NCI-H526 treated with DMSO at 0.1 percent for 48 hours (cell line): Measurements from ENCODE around the gene PPP4R4.
"Not testable (repeated sequence)": the region's sequence is repeated elsewhere in the genome, so short reads cannot be mapped to it uniquely, and the experiment has no call there.

Experiments
- DNase-seq: peaks from one replicate; lab custom pipeline; 2025; lab: John Stamatoyannopoulos, UW

The PPP4R4 gene

GRCh38 chr14:94276898-94277561 is 102.9 kb downstream of the PPP4R4 start:
- DNase-seq: not testable (repeated sequence)

GRCh38 chr14:94278731-94279130 is 104.6 kb downstream of the PPP4R4 start:
- DNase-seq: no peak

DNA sequence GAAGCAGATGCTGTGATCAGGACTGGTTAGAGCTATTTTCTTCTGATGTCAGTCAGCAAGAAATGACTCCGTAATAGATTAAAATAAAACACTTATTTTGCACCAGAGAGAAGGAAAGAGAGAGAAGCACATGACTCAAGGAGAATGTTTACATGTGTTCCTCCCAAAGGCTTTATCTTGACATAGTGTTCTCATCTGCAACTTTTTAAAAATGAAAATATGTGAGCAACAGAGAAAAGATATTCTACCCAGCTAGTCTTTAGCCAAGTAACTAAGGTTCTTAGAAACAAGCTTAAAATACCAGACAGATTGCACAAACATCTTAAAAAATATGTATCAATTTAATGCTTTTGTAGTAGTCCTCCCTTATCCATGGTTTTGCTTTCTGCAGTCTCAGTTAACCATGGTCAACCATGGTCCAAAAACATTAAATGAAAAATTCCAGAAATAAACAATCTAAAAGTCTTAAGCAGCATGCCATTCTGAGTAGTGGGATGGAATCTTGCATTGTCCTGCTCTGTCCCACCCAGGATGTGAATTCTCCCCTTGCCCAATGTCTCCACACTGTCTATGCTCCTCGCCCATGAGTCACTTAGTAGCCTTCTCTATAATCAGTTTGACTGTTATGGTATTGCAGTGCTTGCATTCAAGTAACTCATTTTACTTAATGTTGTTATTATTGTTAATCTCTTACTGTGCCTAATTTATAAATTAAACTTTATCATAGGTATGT is 109.0 kb downstream of the PPP4R4 start:
- DNase-seq: no peak

DNA sequence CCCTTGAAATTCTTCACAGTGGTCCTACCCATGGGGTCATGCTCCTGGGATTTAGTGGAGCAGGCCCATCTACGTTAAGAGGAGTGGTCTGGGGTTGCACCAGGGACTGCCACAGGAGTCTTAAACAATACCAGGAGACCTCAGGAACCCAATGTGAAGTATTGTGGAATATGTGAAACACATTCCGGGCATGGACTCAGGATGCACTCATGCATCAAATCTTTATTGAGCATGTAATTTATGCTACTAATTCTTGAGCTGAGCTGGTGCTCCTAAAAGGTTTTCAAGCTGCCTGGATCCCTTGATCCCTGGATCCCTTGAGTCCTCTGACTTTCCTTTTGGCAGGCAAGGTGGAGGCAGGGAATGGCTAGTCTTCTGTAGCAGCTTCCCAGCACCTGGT is 110.1 kb downstream of the PPP4R4 start:
- DNase-seq: no peak

DNA sequence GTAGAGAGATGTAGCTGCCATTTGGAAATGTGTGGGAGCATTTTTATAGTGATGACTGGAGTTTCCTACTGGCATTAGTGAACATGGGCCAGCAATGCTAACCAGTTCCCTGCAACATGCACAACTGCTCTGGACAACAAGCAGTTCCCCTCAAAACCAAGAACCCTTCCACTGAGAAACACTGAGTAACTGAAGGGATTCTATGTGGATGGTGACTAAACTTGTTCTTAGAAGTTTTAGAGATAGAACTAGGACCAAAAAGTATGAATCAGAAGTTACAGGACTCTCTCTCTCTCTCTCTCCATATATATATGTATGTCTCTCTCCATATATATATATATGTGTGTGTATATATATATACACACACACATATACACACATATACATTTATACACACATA is 111.0 kb downstream of the PPP4R4 start:
- DNase-seq: no peak

- no peak for DNase-seq
Observed at GRCh38 chr14:94288610-94289465, 114.7 kb downstream of the PPP4R4 start.

GRCh38 chr14:94290197-94290596 is 116.1 kb downstream of the PPP4R4 start:
- DNase-seq: no peak

DNA sequence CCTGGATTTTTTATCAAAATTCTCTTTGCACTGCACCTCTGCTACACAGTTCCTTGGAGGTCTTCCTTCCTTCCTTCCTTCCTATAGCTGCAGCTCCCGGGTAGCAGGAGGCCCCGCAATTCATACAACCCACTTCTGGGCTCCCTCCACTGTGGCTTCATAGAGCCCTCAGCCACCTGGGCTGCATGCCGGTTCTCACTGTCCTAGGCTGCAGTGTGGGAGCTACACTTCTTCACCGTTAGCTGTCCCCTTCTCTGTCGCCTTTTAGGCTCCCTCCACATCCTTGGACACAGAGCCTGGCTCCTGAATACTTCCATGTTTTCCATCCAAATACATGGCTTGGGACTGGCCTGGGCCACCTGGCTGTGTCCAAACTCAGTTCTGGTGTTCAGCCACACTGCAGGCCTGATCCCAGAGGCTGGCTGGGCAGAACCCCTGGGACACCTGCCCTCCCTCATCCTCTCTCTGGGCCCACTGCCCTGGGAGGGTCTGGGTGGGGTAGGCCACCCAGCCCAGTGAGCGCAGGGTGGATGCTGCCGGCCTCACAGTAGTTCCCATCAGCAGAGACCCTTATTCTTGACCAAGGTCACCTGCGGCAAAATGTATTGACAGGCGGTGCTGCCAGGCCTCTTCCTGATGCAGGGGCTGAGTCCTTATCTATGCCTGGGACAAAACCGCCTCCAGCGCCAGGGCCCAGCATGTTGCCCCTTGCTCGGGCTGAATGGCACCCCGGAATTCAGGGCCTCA is 117.2 kb downstream of the PPP4R4 start:
- DNase-seq: no peak

DNA sequence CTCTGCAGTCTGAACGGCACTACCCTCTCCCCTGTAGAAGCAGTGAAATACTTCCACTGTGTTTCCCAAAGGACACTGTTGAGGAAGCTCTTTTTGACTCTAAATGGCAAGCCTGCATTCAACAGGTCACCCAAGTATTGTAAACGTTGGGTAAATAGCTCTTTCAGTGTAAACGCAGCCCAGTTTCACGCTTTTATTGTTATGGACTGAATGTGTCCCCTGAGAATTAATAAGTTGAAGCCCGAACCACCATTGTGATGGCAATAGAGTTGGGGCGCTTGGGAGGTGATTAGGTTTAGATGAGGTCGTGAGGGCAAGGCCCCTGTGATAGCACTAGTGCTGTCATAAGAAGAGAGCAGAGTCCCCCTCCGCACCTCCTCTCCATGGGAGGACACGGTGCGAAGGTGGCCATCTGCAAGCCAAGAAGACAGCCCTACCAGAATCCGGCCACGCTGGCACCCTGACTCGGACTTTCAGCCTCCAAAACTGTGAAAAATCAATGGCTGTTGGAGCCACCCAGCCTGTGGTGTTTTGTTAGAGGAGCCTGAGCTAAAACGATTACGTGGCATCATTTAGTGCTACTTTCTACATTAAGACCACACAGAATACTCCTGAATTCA is 117.9 kb downstream of the PPP4R4 start:
- no peak for DNase-seq

DNA sequence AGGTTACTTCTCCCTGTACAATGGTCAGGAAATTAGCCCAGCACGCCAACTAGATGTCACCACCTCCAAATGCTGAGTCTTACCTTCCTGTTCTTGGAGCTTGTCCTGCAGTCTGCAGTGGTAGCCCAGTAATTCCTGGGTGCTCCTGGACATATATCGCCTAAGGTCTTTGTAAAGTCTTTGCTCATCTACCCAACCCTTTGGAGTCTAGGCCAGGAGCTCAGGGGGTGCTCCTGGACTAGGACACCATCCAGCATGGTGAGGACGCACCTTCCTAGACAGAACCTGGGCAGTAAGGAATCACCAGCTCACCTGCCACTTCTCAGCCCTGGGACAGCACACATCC is 118.4 kb downstream of the PPP4R4 start:
- no peak for DNase-seq

GRCh38 chr14:94292872-94293577 is 118.9 kb downstream of the PPP4R4 start, which contains the start of gene SERPINA10:
TSS of gene SERPINA10 (minus strand) at chr14:94293268. CDS start at chr14:94290593, 2,675 bp downstream.
- no peak for DNase-seq

DNA sequence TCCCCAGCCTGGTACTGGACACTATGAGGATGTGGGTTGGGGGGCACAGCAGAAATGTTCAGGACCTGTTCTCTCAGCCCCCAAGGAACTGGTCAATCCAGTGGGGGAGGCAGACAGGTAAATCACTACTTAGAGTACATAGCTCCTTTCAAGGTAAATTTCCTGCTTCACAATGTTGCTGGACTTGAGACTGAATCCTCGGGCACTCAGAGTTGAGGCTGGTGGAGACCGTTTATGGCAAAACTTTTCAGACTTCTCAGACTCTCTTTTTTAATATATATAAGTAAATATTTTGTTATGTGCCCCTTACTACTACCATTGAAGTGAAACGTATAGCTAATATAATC is 119.4 kb downstream of the PPP4R4 start:
- DNase-seq: no peak

DNA sequence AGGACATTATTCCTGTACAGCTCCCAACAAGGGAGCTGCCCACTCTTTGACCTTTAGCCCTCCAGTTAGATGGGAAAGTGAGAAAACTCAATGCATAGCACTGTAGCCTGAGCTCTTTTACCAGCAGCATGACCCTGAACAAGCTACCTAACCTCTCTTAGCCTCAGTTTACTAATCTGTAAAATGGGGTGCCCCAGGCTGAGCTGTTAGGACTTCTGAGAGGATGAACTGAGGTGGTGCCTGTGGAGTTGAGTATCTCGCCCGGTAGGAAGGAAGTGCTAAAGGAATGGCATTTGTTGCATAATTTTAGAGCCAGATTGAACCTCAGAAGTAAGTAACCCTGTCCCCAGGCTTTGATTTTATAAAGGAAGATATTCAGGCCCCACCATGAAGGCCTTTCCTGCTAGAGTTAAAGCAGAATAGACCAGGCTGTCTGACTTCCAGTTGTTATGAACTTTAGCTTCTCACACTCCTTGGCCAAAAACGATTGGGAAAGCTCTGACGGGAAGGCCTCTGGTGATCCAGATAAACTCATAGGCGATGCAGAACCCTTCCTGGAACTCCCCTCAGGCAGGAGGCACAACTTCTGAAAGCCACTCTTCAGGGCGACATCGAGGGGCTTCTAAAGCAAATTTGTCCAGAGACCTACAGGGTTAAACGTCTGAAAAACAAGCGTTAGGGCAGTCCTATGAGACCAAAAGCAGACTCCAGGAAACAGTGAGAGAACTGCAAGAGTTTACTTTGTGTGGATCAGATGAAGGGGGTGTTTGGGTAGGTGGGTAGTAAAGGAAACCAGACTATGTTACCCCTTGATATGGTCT is 121.4 kb downstream of the PPP4R4 start:
- no peak for DNase-seq

DNA sequence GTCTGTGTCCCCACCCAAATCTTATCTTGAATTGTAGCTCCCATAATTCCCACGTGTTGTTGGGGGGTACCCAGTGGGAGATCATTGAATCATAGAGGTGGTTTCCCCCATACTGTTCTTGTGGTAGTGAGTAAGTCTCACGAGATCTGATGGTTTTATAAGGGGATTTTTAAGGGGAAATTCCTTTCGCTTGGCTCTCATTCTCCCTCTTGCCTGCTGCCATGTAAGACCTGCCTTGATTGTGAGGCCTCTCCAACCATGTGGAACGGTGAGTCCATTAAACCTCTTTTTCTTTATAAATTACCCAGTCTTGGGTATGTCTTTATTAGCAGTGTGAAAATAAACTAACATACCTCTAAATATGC is 122.0 kb downstream of the PPP4R4 start:
- not testable (repeated sequence) for DNase-seq

DNA sequence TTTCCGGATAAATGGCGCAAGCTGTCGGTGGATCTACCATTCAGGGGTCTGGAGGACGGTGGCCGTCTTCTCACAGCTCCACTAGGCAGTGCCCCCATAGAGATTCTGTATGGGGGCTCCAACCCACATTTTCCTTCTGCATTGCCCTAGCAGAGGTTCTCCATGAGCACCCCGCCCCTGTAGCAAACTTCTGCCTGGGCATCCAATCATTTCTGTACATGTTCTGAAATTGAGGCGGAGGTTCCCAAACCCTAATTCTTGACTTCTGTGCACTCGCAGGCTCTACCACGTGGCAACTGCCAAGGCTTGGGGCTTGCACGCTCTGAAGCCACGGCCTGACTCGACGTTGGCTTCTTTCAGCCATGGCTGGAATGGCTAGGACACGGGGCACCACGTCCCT is 124.0 kb downstream of the PPP4R4 start:
- no peak for DNase-seq

DNA sequence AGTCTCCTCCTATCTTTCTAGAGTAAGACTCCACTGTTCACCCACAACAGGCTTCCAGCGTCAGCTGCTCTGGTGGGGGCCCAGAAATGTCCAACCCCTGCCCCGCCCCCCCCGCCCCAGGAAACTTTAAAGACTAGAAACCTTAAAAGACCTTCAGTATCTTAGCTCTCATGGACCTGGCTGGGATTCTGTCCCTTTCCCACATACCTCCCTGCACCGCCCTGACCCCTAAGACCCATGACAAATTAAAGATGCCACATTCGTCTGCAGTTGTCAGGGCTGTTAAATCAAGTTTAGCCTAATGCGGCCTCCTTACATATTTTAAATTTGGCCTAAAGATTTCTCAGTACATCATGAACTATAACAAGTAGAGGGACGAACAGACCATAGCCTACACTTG is 129.0 kb downstream of the PPP4R4 start:
- no peak for DNase-seq

GRCh38 chr14:94304243-94304642 is 130.1 kb downstream of the PPP4R4 start:
- no peak for DNase-seq

GRCh38 chr14:94305620-94306019 is 131.5 kb downstream of the PPP4R4 start:
- DNase-seq: no peak

- no peak for DNase-seq
Observed at GRCh38 chr14:94306047-94306978, 132.2 kb downstream of the PPP4R4 start.
